ENCODE results near the gene POU6F2.

- TF ChIP-seq CTCF (conservative IDR thresholded peaks at IDR 0.05; ENCODE audit: low read depth, low read length), result no peak
- no peak for TF ChIP-seq SMC3 (IDR thresholded peaks at IDR 0.05; ENCODE audit: low read depth, low read length)
- no peak for TF ChIP-seq MXI1 (IDR thresholded peaks at IDR 0.05; ENCODE audit: borderline replicate concordance, low read depth, low read length)
- no peak for TF ChIP-seq POLR2A (IDR thresholded peaks at IDR 0.05; ENCODE audit: low read depth, low read length)
- TF ChIP-seq RAD21 (IDR thresholded peaks at IDR 0.05; ENCODE audit: low read length), result no peak
- TF ChIP-seq RFX5 (IDR thresholded peaks at IDR 0.05; ENCODE audit: low read depth, low read length), result no peak
- no peak for TF ChIP-seq CEBPB (IDR thresholded peaks at IDR 0.05; ENCODE audit: low read depth, low read length)
- no peak for TF ChIP-seq MAFK (IDR thresholded peaks at IDR 0.05; ENCODE audit: low read depth, low read length)
- TF ChIP-seq MAZ (IDR thresholded peaks at IDR 0.05; ENCODE audit: borderline replicate concordance, low read depth, low read length), result no peak
- TF ChIP-seq FOS (IDR thresholded peaks at IDR 0.05; ENCODE audit: low read depth, low read length), result no peak
- TF ChIP-seq CHD1 (IDR thresholded peaks at IDR 0.05; ENCODE audit: low read depth, low read length), result no peak
Observed at GRCh38 chr7:39198556-39198955, 220.8 kb downstream of the POU6F2 start.

All from IMR-90 (cell line).